DMS 273 (cell line): ENCODE data around the gene RIIAD1.

Source experiments
- DNase-seq: peaks from one replicate; lab custom pipeline; 2025; ENCODE audit not compliant: unreplicated experiment; lab: John Stamatoyannopoulos, UW

The RIIAD1 gene, protein sequence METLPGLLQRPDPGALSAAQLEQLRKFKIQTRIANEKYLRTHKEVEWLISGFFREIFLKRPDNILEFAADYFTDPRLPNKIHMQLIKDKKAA

DNA sequence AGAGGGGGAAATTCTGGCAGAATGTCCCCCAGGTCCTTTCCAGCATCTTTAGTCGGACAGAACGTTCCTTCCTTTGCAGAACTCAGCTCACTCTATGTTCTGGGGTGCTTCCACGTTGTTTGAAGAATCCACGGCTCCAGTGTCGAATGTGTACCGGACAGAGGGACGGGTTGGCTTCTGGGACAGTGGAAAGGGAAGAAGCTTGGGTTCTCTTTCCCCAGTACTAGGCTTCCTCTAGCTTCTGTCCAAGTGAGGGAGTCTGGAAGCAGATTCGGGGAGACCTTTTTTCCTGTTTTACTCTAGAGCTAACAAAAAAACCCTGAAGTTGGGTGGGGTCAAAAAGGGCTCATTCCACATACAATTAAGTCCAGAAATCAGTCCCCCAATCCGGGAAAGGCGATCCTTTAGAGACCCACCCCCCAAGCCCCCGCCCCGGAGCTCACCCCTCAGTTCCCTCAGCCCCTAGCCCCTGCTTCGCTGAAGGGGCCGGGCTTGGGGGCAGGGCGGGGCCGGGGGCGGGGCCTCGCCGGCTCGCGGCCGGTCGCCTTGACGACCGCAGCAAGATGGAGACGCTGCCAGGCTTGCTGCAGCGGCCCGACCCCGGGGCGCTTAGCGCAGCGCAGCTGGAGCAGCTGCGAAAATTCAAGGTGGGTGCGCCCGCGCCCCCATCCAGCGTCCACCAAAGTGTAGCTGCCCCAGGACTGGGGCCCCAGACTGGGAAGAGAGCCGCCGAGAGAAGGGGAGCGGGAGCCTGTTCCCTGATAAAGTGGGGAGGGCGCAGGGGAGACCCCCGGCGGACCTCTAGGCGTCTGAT is at the start of gene RIIAD1:
Gene RIIAD1, plus strand, starts transcription at position 549 of the 814 bp plus-strand sequence. Its CDS starts 15 bp downstream, at position 564.
- DNase-seq = peak; percentile 66

DNA sequence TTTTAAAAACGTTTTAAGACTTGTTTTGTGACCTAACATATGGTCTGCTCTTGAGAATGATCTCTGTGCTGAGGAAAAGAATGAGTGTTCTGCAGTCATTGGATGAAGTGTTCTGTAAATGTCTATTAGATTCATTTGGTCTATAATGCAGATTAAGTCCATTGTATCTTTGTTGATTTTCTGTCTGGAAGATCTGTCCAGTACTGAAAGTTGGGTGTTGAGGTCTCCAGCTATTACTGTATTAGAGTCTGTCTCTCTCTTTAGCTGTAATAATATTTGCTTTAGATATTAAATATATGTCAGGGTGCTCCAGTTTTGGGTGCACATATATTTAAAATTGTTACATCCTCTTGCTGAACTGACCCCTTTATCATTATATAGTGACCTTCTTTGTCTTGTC is 47.9 kb upstream of the RIIAD1 start:
- no peak for DNase-seq

DNA sequence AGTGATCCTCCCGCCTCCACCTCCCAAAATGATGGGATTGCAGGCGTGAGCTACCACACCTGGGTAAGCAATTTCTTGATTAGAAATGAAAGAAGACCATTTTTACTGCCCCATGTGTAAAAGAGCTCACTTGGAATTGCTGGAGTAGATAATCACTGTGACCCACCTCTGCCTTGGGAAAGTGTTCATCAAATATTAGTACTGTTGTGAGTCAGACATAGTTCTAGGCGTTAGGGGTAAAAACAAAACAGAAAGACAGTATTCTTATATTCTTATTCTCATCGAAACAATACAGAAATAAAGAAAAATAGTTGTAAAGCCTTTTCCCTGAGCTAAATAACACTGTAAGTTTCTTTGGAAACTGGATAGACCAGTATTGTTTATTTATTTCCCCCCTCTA is 40.9 kb upstream of the RIIAD1 start:
- no peak for DNase-seq

DNA sequence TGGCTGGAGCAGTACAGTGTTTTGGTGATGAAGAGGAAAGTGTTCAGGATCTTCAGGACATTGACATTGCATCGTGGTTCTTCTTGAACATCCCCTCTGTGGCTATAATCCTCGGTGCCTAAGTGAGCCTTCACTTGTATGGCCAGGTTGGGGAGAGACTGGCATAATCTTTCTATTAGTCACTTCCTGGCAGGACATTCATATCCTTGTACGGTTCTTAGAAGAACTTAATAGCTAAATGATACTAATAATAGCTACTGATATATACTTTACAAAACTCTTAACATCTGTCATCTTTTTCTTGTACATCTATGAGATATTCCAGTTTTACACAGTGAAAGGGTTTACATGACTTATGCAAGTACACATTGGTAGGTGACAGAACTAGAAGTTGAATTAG is 40.5 kb upstream of the RIIAD1 start:
- peak; percentile 20 for DNase-seq

DNA sequence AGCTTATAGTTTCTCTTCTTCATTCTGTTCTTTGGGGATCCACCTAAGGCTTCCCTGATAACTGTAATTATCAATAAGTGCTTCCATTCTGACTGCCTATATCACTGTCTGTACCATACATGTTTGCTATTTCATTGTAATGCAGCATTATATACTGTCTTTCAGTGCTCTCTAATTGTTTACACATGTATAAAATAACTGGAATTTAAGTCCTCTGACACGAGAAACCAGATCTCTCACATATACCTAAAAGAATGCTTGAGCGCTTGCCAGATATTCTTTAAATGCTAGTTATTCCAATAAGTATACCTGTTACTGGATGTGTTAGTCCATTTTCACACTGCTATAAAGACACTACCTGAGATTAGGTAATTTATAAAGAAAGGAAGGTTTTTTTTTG is 39.4 kb upstream of the RIIAD1 start:
- no peak for DNase-seq

DNA sequence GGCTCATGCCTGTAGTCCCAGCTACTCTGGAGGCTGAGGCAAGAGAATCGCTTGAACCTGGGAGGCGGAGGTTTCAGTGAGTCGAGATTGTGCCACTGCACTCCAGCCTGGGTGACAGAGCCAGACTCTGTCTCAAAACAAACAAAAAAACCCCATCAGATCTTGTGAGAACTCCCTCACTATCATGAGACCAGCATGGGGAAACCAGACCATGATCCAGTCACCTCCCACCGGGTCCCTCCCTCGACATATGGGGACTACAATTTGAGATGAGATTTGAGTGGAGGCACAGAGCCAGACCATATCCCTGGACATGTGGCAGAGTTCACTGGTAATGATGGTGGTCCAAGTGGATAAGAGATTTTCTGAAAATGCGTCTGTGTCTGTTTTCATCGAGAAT is 38.4 kb upstream of the RIIAD1 start:
- peak; percentile 58 for DNase-seq

DNA sequence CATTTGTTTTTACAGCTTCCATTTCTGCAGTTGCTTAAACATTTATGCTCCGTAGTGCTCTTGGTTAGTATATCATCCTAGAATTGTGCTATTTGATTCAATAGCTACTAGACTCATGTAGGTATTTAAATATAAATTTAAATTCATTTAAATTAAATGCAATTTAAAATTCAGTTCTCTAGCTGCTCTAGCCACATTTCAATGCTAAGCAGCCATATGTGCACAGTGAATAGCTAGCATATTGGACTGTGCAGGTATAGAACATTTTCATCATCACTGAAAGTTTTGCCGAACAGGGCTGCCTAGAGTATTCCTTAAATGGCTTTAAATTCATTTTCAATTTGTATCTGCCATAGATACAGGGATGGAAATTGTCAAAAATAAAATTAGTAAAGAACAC is 37.2 kb upstream of the RIIAD1 start:
- no peak for DNase-seq

DNA sequence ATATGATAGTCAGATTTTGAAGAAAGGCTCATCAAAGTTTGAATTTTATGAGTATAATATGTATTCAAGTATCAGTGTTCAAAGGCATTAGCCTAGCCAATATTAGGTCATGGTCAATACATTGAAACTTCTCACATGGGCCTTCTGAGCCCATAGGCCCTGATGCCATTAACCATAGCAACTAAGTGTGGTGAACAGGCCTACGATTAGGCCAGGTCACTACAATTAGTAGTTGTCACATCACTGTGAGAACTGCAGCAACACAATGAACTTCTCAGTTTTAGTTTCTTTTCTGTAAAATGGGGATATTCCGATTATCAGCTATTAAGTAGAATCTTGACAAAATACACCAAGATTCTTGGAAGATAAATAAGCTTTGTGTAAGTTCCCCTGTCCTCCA is 34.8 kb upstream of the RIIAD1 start:
- no peak for DNase-seq

DNA sequence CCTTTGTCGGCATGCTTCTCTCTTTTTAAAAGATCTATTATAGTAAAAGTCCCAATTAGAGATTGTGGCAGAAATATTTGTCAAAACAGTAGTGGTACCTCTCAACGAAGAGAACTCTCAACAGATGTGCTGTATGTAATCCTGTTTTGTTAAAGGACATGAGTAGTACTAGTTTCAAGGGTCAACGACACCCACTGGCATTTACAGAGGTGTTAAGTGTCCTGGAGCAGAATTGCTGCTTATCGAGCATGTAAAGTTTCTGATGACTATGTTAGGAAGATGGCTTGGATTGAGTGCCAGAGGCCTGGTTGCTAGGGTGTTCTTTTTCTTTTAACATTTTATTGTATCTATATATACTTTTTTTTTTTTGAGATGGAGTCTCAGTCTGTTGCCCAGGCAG is 31.8 kb upstream of the RIIAD1 start:
- no peak for DNase-seq

DNA sequence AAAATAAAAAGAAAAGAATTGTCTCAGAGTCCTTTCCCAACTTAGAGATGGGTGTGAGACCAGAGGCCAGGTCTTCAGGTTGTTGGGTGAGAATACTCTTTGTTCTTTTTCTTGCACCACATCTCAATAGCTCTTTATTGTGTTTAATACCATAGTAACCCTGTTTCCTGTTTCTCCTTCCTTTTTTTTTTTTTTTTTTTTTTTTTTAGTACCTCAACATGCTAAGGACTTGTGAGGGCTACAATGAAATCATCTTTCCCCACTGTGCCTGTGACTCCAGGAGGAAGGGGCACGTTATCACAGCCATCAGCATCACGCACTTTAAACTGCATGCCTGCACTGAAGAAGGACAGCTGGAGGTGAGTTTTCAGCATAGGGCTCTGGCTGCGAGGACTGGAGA is 29.1 kb upstream of the RIIAD1 start:
- DNase-seq = no peak

DNA sequence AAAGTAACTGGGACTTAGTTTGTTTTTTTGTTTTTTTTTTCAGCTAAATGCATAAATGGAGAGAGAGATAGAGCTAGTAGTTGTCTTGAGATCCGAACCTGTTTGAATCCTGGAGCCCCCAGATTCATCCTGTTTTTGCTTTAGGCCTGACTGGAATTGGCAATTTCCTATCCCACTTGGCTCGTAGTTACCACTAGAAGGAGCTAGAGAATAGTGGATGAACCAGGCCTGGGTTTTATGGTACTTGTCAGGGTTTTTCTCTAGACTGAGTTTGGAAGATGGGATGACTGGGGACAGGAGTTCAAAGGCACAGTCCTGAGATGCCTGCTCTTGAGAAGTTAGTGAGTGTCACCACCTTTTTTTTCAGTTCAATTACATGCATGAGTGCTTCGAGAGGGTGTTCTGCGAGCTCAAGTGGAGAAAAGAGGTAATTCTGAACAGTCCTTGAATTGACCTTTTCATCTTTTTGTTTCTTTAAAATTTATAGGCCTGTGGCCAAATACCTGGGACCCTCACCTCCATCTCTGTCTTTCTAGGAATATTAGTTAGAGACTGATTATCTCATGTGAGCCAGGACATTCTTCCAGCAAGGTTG is 28.2 kb upstream of the RIIAD1 start:
- peak; percentile 62 for DNase-seq

DNA sequence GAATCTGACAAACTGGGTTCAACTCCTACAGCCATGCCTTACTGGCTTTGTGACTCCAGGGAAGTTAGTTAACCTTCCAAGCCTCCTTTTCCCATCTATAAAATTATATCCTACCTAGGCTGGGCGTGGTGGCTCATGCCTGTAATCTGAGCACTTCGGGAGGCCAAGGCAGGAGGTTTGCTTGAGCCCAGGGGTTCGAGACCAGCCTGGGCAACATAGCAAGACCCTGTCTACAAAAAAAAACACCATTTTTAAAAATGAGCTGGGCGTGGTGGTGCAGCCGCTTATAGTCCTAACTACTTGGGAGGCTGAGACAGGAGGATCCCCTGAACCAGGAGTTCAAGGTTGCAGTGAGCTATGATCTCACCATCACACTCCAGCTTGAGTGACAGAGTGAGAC is 19.8 kb upstream of the RIIAD1 start:
- no peak for DNase-seq

DNA sequence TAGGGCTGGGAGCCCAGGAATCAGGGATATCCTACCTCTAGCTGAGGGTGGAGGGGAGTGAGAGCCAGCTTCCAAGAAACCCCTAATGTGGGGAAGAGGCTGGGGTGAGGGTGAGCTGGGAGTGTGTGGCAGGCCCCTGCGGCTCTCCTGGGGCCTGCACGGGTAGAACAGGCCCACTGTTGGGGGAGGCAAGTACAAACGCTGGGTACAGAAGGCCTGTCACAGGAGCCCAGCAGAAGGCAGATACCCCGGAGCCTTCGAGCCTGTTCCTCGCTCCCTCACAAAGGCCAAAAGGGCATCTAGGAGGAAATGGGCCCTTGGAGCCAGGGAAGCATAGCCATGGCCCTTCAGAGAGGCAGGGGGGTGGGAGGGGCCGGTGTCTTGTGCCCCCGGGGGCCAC is 18.4 kb upstream of the RIIAD1 start:
- DNase-seq = no peak

DNA sequence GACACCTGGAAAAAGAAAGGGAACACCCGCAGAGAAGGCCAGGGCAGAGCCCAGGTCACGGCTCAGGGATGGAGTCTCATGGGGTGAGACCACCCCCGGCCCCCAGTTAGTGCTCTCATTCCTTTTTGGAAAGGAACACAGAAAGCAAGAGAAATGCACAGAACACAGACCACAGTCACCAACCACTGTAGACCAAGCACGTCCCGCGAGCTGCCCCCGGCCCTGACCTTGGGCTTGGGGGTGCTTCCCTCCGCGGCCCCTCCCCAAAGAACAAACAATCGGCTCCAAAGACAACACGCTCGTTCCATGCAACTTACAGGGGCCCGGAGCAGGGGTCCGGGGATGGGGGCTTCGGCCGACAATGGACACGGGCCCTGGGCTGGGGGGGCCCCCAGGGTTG is 17.5 kb upstream of the RIIAD1 start:
- no peak for DNase-seq

DNA sequence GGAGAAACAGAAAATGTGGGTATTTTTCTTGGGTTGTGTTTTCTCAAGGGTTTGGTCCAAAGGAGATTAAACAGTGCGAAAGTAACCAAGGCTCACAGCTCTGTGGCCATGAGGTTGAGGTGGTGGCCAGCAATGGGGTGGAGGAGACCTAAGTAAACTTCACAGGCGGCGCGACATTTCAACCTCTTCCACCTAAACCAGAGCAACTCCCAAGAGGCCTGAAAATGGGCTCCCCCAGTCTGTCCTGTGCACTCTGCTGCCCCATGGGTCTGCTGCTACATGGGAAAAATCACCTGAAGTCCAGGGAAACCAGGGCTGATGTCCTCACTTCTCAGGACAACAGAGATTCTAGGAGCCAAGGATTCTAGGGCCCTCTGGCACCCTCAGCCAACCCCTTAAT is 17.1 kb upstream of the RIIAD1 start:
- no peak for DNase-seq

DNA sequence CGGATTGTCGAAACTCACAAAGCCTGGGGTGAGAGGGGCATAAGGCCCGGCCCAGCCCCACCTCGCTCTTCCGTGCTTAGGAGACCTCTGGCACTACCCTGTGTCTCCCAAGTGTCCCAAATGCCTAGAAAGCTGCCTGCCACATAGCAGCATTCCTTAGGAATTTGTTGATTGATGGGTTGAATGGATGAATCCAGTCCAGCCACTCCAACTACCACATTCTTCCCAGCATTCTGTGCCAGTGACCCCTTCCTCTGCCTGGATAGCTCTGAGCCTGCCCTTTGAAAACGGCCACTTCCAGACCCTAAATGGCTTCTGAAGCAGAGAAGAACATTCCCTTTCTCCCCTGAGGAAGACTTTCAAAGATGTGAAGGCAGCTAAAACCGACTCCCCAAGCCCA is 16.2 kb upstream of the RIIAD1 start:
- no peak for DNase-seq

DNA sequence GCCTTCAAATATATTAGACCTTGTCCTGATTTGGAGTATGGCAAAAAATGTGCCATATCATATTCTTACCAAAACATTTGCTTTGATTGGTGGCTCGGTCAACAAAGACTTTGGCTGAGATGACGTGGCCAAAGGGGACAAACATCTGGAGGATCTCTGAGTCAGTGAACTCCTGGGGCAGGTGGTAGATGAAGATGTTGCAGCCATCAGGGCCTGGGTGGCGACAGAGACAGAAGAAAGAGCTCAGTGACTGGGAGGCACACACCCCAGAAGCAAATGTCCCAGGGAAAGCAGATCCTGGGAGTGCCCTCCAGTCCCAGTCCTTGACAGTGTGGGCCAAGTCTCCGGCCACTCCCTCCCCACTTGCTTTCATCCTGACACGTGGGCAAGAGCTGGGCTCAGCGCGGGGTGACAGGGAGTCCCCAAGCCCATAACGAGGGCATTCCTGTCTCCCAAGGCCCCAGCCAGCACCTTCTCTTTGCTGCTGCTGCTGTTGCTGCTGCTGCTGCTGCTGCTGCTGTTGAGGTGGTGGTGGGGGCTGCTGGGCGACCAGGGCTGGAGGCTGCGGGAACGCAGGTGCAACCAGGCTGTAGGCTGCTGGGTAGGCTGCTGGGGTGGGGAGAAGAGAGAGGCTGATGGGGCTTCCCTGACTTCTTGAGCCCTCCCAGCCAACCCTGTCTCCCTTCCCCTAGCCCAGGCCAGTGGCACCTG is 15.4 kb upstream of the RIIAD1 start:
- DNase-seq = no peak

DNA sequence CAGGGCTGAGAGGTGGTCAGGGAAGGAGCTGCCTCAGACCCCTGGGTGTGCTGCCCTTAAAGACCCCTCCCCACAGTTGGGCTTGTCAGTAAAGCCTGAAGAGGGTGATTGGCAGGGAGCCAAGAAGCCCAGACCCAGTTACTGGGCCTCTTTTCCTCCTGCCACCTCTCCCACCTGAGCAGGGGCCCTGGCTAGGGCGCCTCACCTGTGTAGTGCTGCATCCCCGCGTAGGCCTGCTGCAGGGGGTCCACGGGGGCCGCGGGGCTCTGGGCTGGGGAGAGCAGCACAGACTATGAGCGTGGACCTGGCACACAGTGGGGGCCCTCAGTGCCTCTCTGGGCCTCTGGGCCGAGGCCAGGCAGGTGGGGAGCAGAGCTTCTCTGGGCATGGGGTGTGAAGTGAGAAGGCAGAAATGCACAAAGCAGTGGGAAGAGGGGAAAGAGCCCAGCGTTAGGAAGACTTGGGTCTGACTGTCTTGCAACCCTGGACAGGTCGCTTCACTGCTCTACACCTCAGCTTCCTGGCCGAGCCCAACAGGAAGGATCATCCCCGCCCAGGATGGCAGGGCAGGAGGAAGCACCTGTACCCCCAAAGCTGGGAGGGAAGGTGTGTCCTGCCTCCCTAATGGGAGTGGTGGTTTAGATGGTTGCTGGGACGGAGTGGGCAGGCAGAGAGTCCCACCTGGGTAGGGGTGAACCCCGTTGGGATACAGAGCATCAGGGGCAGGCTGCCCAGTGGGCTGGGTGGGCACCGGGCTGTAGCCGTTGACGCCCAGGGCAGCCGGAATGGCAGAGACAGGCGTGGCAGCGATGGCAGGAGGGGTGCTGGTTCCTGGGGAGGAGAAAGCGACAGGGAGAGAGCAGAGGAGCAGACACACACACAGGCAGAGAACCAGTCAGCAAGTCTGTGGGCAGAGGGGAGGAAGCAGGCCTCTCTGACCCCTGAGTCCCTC is 14.6 kb upstream of the RIIAD1 start:
- DNase-seq = no peak

DNA sequence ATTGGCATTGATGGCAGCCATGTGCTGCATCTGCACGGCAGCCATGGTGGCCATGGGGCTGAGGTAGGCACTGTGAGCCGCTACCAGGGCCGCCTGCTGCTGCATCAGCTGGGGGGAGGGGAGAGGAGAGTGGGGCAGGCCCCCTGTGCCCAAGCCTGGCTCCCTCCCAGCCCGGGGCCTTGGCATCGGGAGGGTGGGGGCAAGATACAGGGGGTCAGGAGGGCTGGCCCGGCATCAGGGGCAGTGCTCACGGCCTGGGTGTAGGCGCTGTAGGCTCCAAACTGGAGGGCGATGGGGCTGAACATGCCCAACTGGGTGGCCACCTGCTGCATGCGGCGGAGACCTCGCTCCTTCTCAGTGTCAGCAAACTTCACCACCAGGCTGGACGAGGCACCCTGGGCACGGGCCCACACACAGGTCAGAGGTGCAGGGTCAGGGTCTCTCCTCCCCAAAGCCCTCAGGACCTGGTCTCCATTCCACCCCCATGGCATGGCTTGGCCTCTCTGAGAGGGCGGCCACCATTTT is 13.7 kb upstream of the RIIAD1 start:
- DNase-seq = no peak

DNA sequence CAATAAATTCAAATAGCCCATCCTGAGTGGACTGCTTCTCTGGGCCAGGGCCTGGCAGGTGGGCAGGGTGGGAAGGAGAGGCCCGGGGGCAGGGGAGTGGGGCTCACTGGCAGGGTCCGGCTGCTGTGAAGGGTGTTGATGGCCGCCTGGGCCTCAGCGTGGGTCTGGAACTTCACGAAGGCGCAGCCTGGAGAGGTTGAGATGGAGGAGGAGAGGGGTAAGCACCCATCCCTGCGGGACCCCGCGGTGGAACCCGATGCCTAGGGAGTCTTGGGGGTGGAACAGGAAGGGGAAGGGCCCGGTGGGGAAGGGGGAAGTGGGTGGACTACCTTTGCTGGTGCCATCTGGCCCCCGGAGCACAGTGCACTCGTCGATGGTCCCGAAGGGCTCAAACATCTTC is 12.4 kb upstream of the RIIAD1 start:
- DNase-seq = no peak
